Urinary bladder (tissue), 4 donors: ENCODE data around the gene CLCA4. TPM values are rescaled to one million over a fixed set of nuclear protein-coding genes. Genes with fewer than 3 reads are reported as not detected.

ENCODE experiments used
- DNase-seq: peaks from one replicate; pipeline ENCODE4 v3.0.0-alpha.2; 2015; ENCODE audit errors: extremely low spot score
- H3K27ac ChIP-seq: one replicate; pipeline ENCODE4 v1.5.1; 2013; ENCODE audit warnings: low read depth, mild to moderate bottlenecking, moderate library complexity
- H3K36me3 ChIP-seq: one replicate; pipeline ENCODE4 v1.6.1; 2013; ENCODE audit warnings: mild to moderate bottlenecking, moderate library complexity; ENCODE audit not compliant: insufficient read depth
- H3K4me1 ChIP-seq: one replicate; pipeline ENCODE4 v1.6.1; 2013; ENCODE audit warnings: mild to moderate bottlenecking, moderate library complexity; ENCODE audit not compliant: insufficient read depth
- H3K4me3 ChIP-seq: one replicate; pipeline ENCODE4 v1.5.1; 2013; ENCODE audit warnings: low read depth, low read length
- WGBS: extraction: QIAGEN DNeasy Blood & Tissue Kit; methylation state at CpG from one replicate; pipeline ENCODE4 v1.1.7; 2013; 5-methylcytosine and 5-hydroxymethylcytosine counted together
- polyA plus RNA-seq: library from polyadenylated mRNA; stranded (reverse); fragments of 200-250 nt; gene quantifications from one replicate; pipeline ENCODE4 v1.2.3, GENCODE V29; 2013
- total RNA-seq: library from RNA; depleted of rRNA; stranded (reverse); fragments of >200 nt; gene quantifications from one replicate; pipeline ENCODE4 v1.2.3, GENCODE V29; 2014
- donor health status: healthy with polysubstance abuse.
- donor health status: healthy.

The CLCA4 gene
- total and polyA plus RNA-seq, 2 donors, result 11.7 to 38.1 TPM

GRCh38 chr1:86616433-86616832 lies 69.6 kb downstream of the CLCA4 start:
- DNase-seq, result no peak
- H3K4me1 ChIP-seq, result no peaks in the 10 kb centered on the region
- H3K27ac ChIP-seq, result no peak overlapping the region
- WGBS, result 68% methylated on average over 1 of the region's 1 CpG
- no peaks in the 10 kb centered on the region for H3K36me3 ChIP-seq
- no peak overlapping the region for H3K4me3 ChIP-seq

- Histone ChIP-seq H3K4me3 (no peak overlapping the region), H3K4me1 (no peaks in the 10 kb centered on the region), H3K27ac (no peak overlapping the region), H3K36me3 (no peaks in the 10 kb centered on the region)
- WGBS, result 58% methylated on average over 1 of the region's 1 CpG
- DNase-seq, result peak; percentile 69
Measured at GRCh38 chr1:86616871-86617270, 70.0 kb downstream of the CLCA4 start.

GRCh38 chr1:86618358-86618757 lies 71.5 kb downstream of the CLCA4 start:
- DNase-seq, result no peak
- no peak overlapping the region for H3K27ac ChIP-seq
- no peaks in the 10 kb centered on the region for H3K36me3 ChIP-seq
- H3K4me1 ChIP-seq, result no peaks in the 10 kb centered on the region
- H3K4me3 ChIP-seq, result no peak overlapping the region

- DNase-seq, result no peak
- no peak overlapping the region for H3K27ac ChIP-seq
- H3K36me3 ChIP-seq, result no peaks in the 10 kb centered on the region
- 93% methylated on average over 4 of the region's 4 CpGs for WGBS
- no peaks in the 10 kb centered on the region for H3K4me1 ChIP-seq
- no peak overlapping the region for H3K4me3 ChIP-seq
Measured at GRCh38 chr1:86619313-86619712, 72.4 kb downstream of the CLCA4 start.

- Histone ChIP-seq H3K4me3 (no peak overlapping the region), H3K27ac (no peak overlapping the region), H3K4me1 (no peaks in the 10 kb centered on the region), H3K36me3 (no peaks in the 10 kb centered on the region)
- DNase-seq, result no peak
- 17% methylated on average over 1 of the region's 1 CpG for WGBS
Measured at GRCh38 chr1:86621286-86621685, 74.4 kb downstream of the CLCA4 start.

Other genes starting within 250 kb of the CLCA4 start
- gene ODF2L, start 150.8 kb upstream of the CLCA4 start, total RNA-seq, result 122 TPM
- gene ODF2L, start 150.8 kb upstream of the CLCA4 start, polyA plus RNA-seq, result 10.3 TPM
- gene CLCA2, start 122.9 kb upstream of the CLCA4 start, total RNA-seq, result 5.0 TPM
- 0.65 TPM for gene CLCA2, start 122.9 kb upstream of the CLCA4 start, polyA plus RNA-seq
- not detected for gene CLCA1, start 78.2 kb upstream of the CLCA4 start, total RNA-seq
- not detected for gene CLCA1, start 78.2 kb upstream of the CLCA4 start, polyA plus RNA-seq
- 104 TPM for gene SH3GLB1, start 157.5 kb downstream of the CLCA4 start, total RNA-seq
- gene SH3GLB1, start 157.5 kb downstream of the CLCA4 start, polyA plus RNA-seq, result 35.1 TPM